Brain microvascular endothelial cell (primary cell): Measurements from ENCODE around the gene PLA2G6.
"Not testable (repeated sequence)": the region's sequence is repeated elsewhere in the genome, so short reads cannot be mapped to it uniquely, and the experiment has no call there.

Experiments used
- DNase-seq: peaks from one replicate; pipeline ENCODE4 v3.0.0-alpha.2; 2020
- H3K27ac ChIP-seq: fragments of 250-450 bp; sonication (Bioruptor Pico); 2 replicates; pipeline ENCODE4 v1.5.1; 2020; ENCODE audit warnings: mild to moderate bottlenecking, moderate library complexity
- H3K27me3 ChIP-seq: fragments of 250-450 bp; sonication (Bioruptor Pico); replicated peaks from 2 replicates; pipeline ENCODE4 v1.5.1; 2020; ENCODE audit warnings: mild to moderate bottlenecking
- H3K36me3 ChIP-seq: fragments of 250-450 bp; sonication (Bioruptor Pico); replicated peaks from 2 replicates; pipeline ENCODE4 v1.5.1; 2020; ENCODE audit warnings: mild to moderate bottlenecking
- H3K4me3 ChIP-seq: 2 replicates; pipeline ENCODE4 v1.5.1; 2011; ENCODE audit warnings: low read depth, mild to moderate bottlenecking, control low read depth, low read length, moderate library complexity
- in situ Hi-C: cut with HindIII; loops from 2 replicates; pipeline ENCODE4 v1.10.0; 2017; ENCODE audit warnings: low sequenced_read_pairs, low pct_ligation_motif_present
- TF ChIP-seq, protein P1 (sequence below): IDR thresholded peaks from 2 replicates; pipeline ENCODE4 v1.5.1; 2011; ENCODE audit warnings: low read depth, mild to moderate bottlenecking, moderate library complexity, low read length, control low read depth, inconsistent platforms; ENCODE audit errors: missing control alignments

PLA2G6 gene

GRCh38 chr22:38118182-38118581, 63.4 kb downstream of the PLA2G6 start:
- TF ChIP-seq, protein P1, sequence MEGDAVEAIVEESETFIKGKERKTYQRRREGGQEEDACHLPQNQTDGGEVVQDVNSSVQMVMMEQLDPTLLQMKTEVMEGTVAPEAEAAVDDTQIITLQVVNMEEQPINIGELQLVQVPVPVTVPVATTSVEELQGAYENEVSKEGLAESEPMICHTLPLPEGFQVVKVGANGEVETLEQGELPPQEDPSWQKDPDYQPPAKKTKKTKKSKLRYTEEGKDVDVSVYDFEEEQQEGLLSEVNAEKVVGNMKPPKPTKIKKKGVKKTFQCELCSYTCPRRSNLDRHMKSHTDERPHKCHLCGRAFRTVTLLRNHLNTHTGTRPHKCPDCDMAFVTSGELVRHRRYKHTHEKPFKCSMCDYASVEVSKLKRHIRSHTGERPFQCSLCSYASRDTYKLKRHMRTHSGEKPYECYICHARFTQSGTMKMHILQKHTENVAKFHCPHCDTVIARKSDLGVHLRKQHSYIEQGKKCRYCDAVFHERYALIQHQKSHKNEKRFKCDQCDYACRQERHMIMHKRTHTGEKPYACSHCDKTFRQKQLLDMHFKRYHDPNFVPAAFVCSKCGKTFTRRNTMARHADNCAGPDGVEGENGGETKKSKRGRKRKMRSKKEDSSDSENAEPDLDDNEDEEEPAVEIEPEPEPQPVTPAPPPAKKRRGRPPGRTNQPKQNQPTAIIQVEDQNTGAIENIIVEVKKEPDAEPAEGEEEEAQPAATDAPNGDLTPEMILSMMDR: no peak
- in situ Hi-C loops: no loop called here
- DNase-seq: no peak
- Histone ChIP-seq H3K27ac (no peak overlapping the region), H3K27me3 (no peaks in the 10 kb centered on the region), H3K36me3 (no peaks in the 10 kb centered on the region), H3K4me3 (no peak overlapping the region)

- not testable (repeated sequence) for DNase-seq
These were observed 64.1 kb downstream of the PLA2G6 start for GRCh38 chr22:38117556-38117955.

DNA sequence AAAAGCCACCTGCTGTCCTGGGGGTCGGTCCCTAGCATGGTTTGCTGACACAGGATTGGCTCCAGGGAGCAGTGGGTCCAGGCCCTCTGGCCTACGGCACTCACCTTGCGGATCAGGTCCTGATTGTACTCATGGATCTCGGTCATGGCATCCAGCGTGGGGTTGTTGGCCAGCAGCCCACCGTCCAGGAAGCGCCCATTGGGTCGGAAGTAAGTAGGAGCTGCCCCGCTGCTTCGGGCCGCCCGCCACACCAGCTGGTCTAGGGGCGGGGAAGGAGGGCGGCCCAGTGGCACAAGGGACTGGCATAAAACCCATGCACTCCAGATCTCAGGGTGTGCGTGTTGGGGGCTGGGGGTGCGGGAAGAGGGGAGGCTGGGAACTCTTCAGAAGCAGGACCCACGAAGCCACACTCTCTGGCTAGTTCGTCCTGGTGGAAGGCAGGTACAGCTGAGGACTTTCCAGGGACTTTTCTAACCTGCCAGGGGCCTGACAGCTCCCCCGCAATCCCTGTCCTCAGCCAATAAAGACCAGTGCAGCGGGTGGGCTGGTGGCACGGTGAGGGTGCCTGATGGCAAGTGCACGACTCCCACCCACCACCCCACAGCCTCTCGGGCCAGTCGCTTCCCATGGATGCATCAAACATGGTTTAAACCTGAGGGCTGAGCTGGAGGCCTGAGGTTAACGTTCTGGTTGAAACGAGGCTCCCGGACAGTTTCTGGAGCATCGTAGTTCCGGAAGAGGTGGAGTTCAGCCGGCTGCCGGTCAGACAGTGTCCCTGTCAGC, 66.0 kb downstream of the PLA2G6 start:
- no peak for DNase-seq
- in situ Hi-C loops: no loop called here
- TF ChIP-seq, protein P1: no peak
- Histone ChIP-seq H3K27ac (no peak overlapping the region), H3K4me3 (no peak overlapping the region), H3K36me3 (no peaks in the 10 kb centered on the region), H3K27me3 (no peaks in the 10 kb centered on the region)

More at GRCh38 chr22:38117556-38117955, 64.1 kb downstream of the PLA2G6 start:
- H3K27me3 ChIP-seq, H3K4me3 ChIP-seq, in situ Hi-C loops, H3K27ac ChIP-seq, H3K36me3 ChIP-seq: not testable (repeated sequence)

GRCh38 chr22:38114484-38115398, 66.9 kb downstream of the PLA2G6 start:
- Histone ChIP-seq H3K27ac (no peak overlapping the region), H3K27me3 (no peaks in the 10 kb centered on the region), H3K36me3 (no peaks in the 10 kb centered on the region), H3K4me3 (no peak overlapping the region)
- in situ Hi-C loops: no loop called here
- TF ChIP-seq, protein P1: peak; percentile 98
- peak; percentile 80 for DNase-seq

GRCh38 chr22:38112381-38112780, 69.2 kb downstream of the PLA2G6 start:
- no peak for DNase-seq
- TF ChIP-seq, protein P1: no peak
- H3K27ac ChIP-seq: no peak overlapping the region
- no peaks in the 10 kb centered on the region for H3K36me3 ChIP-seq
- H3K27me3 ChIP-seq: no peaks in the 10 kb centered on the region
- in situ Hi-C loops: no loop called here
- no peak overlapping the region for H3K4me3 ChIP-seq

- no peaks in the 10 kb centered on the region for H3K27me3 ChIP-seq
- in situ Hi-C loops: no loop called here
- TF ChIP-seq, protein P1: no peak
- no peak overlapping the region for H3K4me3 ChIP-seq
- H3K27ac ChIP-seq: no peak overlapping the region
- no peaks in the 10 kb centered on the region for H3K36me3 ChIP-seq
- no peak for DNase-seq
These were observed 69.7 kb downstream of the PLA2G6 start for GRCh38 chr22:38111925-38112355.
